GM10266 (cell line): ENCODE measurements around the gene ACTL10.

Source experiments
- DNase-seq: peaks from one replicate; pipeline ENCODE4 v3.0.0; 2012; ENCODE audit errors: extremely low spot score
- TF ChIP-seq, protein P1 (sequence below): IDR thresholded peaks from 2 replicates; pipeline ENCODE4 v1.5.1; 2012; ENCODE audit warnings: mild to moderate bottlenecking, low read depth; ENCODE audit not compliant: control insufficient read depth, insufficient read depth; ENCODE audit errors: missing control alignments

Gene ACTL10

DNA sequence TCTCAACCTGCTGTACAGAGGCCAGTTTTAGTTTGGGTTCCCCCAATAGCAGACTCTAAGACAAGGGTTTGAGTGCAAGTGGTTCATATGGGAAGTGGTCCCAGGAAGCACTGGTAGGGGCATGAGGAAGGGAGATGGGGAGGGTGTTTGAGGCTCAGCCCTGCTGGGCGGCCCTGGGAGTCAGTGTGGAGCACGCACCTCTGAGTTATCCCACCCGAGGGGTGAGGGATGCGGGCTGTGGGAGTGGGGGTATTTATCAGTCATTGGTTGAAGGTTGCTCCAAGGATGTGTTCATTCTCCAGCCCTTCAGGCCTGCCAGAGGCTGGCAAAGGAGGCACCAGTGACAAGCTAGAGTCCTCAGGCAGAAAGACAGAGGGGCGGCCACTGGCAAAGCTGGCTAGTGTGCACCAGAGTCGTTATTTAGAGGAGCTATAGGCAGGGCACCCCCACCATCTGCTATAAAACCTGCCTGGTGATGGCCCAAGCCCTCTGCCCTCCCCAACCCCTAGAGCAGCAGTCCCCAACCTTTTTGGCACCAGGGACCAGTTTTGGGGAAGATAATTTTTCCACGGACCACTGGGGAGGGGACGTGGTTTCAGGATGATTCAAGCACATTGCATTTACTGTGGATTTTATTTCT is 36.9 kb downstream of the ACTL10 start:
- TF ChIP-seq, protein P1, sequence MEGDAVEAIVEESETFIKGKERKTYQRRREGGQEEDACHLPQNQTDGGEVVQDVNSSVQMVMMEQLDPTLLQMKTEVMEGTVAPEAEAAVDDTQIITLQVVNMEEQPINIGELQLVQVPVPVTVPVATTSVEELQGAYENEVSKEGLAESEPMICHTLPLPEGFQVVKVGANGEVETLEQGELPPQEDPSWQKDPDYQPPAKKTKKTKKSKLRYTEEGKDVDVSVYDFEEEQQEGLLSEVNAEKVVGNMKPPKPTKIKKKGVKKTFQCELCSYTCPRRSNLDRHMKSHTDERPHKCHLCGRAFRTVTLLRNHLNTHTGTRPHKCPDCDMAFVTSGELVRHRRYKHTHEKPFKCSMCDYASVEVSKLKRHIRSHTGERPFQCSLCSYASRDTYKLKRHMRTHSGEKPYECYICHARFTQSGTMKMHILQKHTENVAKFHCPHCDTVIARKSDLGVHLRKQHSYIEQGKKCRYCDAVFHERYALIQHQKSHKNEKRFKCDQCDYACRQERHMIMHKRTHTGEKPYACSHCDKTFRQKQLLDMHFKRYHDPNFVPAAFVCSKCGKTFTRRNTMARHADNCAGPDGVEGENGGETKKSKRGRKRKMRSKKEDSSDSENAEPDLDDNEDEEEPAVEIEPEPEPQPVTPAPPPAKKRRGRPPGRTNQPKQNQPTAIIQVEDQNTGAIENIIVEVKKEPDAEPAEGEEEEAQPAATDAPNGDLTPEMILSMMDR, result no peak
- no peak for DNase-seq

GRCh38 chr20:33704197-33704924 is 37.6 kb downstream of the ACTL10 start:
- DNase-seq, result no peak
- TF ChIP-seq, protein P1, result no peak

DNA sequence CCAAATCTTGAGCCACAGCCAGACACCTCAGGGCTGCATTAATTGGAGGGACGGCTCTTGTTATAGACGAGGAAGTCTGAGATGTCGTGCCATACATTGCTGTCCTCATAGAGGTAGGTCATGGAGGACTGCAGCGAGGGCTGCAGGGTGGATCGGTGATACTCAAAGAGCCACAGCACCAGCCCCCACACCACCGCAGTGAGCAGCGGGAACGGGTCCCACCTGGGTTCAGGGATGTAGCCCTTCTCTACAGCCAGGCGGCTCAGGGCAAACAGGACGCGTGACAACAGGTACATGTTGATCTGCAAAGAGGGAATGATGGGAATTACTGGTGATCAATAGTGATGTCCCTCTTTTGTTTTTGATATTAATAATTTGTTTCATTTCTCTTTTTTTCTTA is 40.9 kb downstream of the ACTL10 start:
- TF ChIP-seq, protein P1, result no peak

DNA sequence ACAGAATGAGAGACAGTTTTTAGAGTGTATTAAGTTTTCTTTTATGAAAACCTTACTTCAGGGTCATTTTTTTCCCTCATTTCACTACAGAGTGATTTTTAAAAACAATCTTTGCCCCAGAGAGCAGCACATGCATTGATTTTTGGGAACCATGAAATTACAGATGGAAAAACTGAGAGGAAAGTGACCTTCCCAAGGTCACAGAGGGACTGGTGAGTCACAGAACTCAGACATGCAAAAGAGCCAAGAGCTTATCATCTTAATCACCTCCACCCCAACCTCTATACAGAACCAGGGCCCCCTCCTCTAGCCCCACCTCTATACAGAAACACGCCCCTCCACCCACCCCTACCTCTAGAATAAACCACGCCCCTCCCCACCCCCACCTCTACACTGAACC is 42.7 kb downstream of the ACTL10 start:
- DNase-seq, result no peak
- TF ChIP-seq, protein P1, result no peak

More for the DNA sequence above, 40.9 kb downstream of the ACTL10 start:
- no peak for DNase-seq

DNA sequence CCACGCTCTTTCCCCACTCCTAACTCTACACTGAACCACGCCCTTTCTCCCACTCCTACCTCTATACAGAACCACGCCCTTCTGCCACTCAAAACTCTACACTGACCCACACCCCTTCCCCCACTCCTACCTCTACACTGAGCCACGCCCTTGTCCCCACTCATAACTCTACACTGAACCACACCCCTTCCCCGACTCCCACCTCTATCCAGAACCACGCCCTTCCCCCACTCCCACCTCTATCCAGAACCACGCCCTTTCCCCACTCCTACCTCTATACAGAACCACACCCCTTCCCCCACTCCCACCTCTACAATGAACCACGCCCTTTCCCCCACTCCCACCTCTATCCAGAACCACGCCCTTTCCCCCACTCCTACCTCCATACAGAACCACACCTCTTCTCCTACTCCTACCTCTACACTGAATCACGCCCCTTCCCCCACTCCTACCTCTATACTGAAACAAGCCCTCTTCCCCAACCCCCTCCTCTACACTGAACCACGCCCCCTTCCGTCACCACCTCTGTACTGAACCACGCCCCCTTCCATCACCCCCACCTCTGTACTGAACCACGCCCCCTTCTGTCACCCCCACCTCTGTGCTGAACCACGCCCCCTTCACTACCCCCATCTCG is 43.3 kb downstream of the ACTL10 start:
- TF ChIP-seq, protein P1, result no peak
- DNase-seq, result no peak

DNA sequence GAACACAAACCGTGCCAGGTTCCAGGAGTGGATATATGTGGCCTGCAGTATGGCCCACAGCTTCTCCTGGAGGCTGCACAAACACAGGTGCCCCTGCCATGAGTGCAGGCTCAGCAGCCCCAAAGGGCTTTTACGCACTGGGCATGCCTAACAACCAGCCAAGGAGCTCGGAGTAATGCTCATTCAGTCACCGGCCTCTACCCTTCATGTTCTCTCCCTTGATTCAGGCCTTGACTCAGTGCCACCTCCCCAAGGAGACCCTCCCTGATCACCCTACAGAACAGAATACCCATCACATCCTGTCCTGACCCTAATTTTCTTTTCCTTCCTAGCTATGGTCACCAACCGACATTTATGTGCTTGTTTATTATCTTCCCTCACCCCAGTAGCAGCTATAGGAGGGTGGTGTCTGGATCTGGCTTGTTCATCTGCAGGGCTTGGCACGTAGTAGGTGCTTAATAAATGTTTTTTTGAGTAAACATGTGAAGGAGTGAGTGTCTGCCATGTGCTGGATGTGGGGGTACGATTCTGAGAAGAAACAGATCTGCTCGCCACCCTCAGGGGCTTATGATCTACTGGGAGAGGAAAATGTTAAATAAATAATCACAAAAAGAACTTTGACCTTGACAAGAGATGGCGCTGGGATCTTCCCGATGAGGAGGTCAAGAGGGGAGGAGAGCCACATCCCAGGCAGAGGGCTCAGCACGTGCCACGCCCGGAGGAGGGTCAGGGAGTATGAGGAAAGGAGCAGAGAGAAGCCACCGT is 44.1 kb downstream of the ACTL10 start:
- TF ChIP-seq, protein P1, result no peak
- no peak for DNase-seq
